NCI-H1092 (cell line): ENCODE measurements around the gene TAGAP.
A peak's percentile ranks its signal among the peaks of the same experiment; 100 is the strongest.
"Not testable (repeated sequence)": the region's sequence is repeated elsewhere in the genome, so short reads cannot be mapped to it uniquely, and the experiment has no call there.

Experiments used
- DNase-seq: peaks from one replicate; lab custom pipeline; 2025; lab: John Stamatoyannopoulos, UW

TAGAP gene

GRCh38 chr6:159010037-159010612 is 34.7 kb downstream of the TAGAP start:
- DNase-seq, result not testable (repeated sequence)

- DNase-seq, result peak; percentile 17
These were observed 36.0 kb downstream of the TAGAP start for GRCh38 chr6:159008656-159009288.

GRCh38 chr6:159007510-159007909 is 37.3 kb downstream of the TAGAP start:
- DNase-seq, result no peak

- DNase-seq, result no peak
These were observed 39.4 kb downstream of the TAGAP start for GRCh38 chr6:159005436-159005835.

- DNase-seq, result no peak
These were observed 40.2 kb downstream of the TAGAP start for GRCh38 chr6:159004592-159004991.

GRCh38 chr6:159002432-159003155 is 42.2 kb downstream of the TAGAP start:
- DNase-seq, result no peak

- peak; percentile 96 for DNase-seq
These were observed 45.0 kb downstream of the TAGAP start, which contains the start of gene RSPH3 for GRCh38 chr6:158999666-159000403. Gene RSPH3, minus strand, starts transcription at chr6:159000202. Its CDS starts 652 bp downstream, at chr6:158999550.

GRCh38 chr6:158999154-158999665 is 45.6 kb downstream of the TAGAP start:
- DNase-seq, result no peak

- no peak for DNase-seq
These were observed 47.9 kb downstream of the TAGAP start for GRCh38 chr6:158996856-158997255.

- DNase-seq, result no peak
These were observed 51.2 kb downstream of the TAGAP start for GRCh38 chr6:158993639-158994038.

GRCh38 chr6:158991017-158991723 is 53.6 kb downstream of the TAGAP start:
- DNase-seq, result no peak

GRCh38 chr6:158989711-158990110 is 55.1 kb downstream of the TAGAP start:
- DNase-seq, result not testable (repeated sequence)

- no peak for DNase-seq
These were observed 56.3 kb downstream of the TAGAP start for GRCh38 chr6:158988477-158988876.

GRCh38 chr6:158987657-158988056 is 57.1 kb downstream of the TAGAP start:
- no peak for DNase-seq
